H1 (cell line): Measurements from ENCODE around the gene CRTAC1. TPM values are rescaled to one million over a fixed set of nuclear protein-coding genes. Genes with fewer than 3 reads are reported as not detected.

Experiments
- CTCF ChIA-PET: fragments of 300-600 bp; sonication (Branson Sonifier 250); formaldehyde crosslinking; loops from one replicate; lab custom pipeline; 2021; ENCODE audit not compliant: partially characterized antibody; lab: Charles Lee
- POLR2A ChIA-PET: fragments of 300-600 bp; sonication (Branson Sonifier 250); formaldehyde crosslinking; loops from one replicate; lab custom pipeline; 2021; ENCODE audit warnings: inconsistent platforms; ENCODE audit not compliant: partially characterized antibody; lab: Charles Lee
- DNase-seq, 2 experiments: peaks; one replicate each; pipeline versions ENCODE4 v3.0.0 to v3.0.0-alpha.2; 2010 to 2022; ENCODE audit warnings: low spot score in 2 of 2, low read depth in 1 of 2, mixed read lengths in 1 of 2
- FAIRE-seq: peaks from 2 replicates; lab custom pipeline; 2011; peaks lifted over from hg19 to GRCh38; lab: Jason Lieb, UNC
- H2AFZ ChIP-seq: 2 replicates; pipeline ENCODE4 v1.8.1; 2012; ENCODE audit warnings: low read length, inconsistent platforms
- H2AK5ac ChIP-seq: 2 replicates; pipeline ENCODE4 v1.6.1; 2013; ENCODE audit warnings: low read depth, low read length
- H2BK120ac ChIP-seq: replicated peaks from 2 replicates; pipeline ENCODE3; 2013; ENCODE audit warnings: low read depth, low read length, inconsistent platforms
- H2BK12ac ChIP-seq: 2 replicates; pipeline ENCODE4 v1.6.1; 2013; ENCODE audit warnings: low read depth, low read length
- H2BK15ac ChIP-seq: 2 replicates; pipeline ENCODE4 v1.6.1; 2013; ENCODE audit warnings: low read length
- H2BK20ac ChIP-seq: 2 replicates; pipeline ENCODE4 v1.6.1; 2013; ENCODE audit warnings: low read length
- H2BK5ac ChIP-seq: 2 replicates; pipeline ENCODE4 v1.6.1; 2013; ENCODE audit warnings: low read depth, low read length
- H3K14ac ChIP-seq: 2 replicates; pipeline ENCODE4 v1.6.1; 2013; ENCODE audit warnings: inconsistent platforms; ENCODE audit not compliant: insufficient read length
- H3K18ac ChIP-seq: 2 replicates; pipeline ENCODE4 v1.6.1; 2013; ENCODE audit warnings: low read length; ENCODE audit errors: extremely low read depth
- H3K23ac ChIP-seq: 2 replicates; pipeline ENCODE4 v1.6.1; 2013; ENCODE audit warnings: inconsistent platforms; ENCODE audit not compliant: insufficient read length
- H3K23me2 ChIP-seq: 2 replicates; pipeline ENCODE4 v1.6.1; 2013; ENCODE audit warnings: low read depth, low read length
- H3K27ac ChIP-seq: 2 replicates; pipeline ENCODE4 v1.6.1; 2011; ENCODE audit warnings: low read depth, low read length, inconsistent platforms
- H3K27me3 ChIP-seq, 4 experiments: replicated peaks in 1 of 4; 1 replicate in 1 of 4; 2 replicates in 3 of 4; pipeline versions ENCODE4 v1.6.1 to v1.8.1; 2011 to 2013; ENCODE audit warnings: low read length in 3 of 4, mild to moderate bottlenecking in 3 of 4, inconsistent platforms in 2 of 4, mixed read lengths in 2 of 4, moderate library complexity in 1 of 4; ENCODE audit not compliant: control insufficient read depth in 3 of 4, insufficient read depth in 3 of 4; ENCODE audit errors: extremely low read depth in 1 of 4
- H3K36me3 ChIP-seq, 4 experiments: 2 replicates each; pipeline versions ENCODE4 v1.6.1 to v1.8.1; 2011 to 2013; ENCODE audit warnings: mild to moderate bottlenecking in 4 of 4, low read length in 3 of 4, moderate library complexity in 2 of 4, control low read depth in 1 of 4, inconsistent platforms in 1 of 4; ENCODE audit not compliant: insufficient read depth in 4 of 4, control insufficient read depth in 2 of 4
- H3K4ac ChIP-seq: replicated peaks from 2 replicates; pipeline ENCODE3; 2013; ENCODE audit warnings: low read length, low read depth, mixed read lengths, inconsistent platforms; ENCODE audit not compliant: insufficient read length
- H3K4me1 ChIP-seq, 4 experiments: replicated peaks in 1 of 4; 1 replicate in 1 of 4; 2 replicates in 3 of 4; pipeline versions ENCODE4 v1.6.1 to v1.8.1; 2011 to 2013; ENCODE audit warnings: low read length in 3 of 4, inconsistent platforms in 2 of 4, mixed read lengths in 1 of 4; ENCODE audit not compliant: insufficient read depth in 4 of 4, control insufficient read depth in 3 of 4
- H3K4me2 ChIP-seq, 2 experiments: 2 replicates each; pipeline versions ENCODE4 v1.6.1 to v1.8.1; 2011 to 2013; ENCODE audit warnings: low read depth in 2 of 2, low read length in 2 of 2, control low read depth in 1 of 2, inconsistent platforms in 1 of 2, mild to moderate bottlenecking in 1 of 2; ENCODE audit not compliant: insufficient read depth in 1 of 2
- H3K4me3 ChIP-seq, 4 experiments: fragments of 200-600, 300-600 bp in 1 of 4; sonication (generic), shearing (Covaris generic), sonication (Bioruptor Twin) in 1 of 4; 2 replicates each; pipeline versions ENCODE4 v1.5.1 to v1.8.1; 2011 to 2016; ENCODE audit warnings: low read length in 4 of 4, low read depth in 3 of 4, control low read depth in 2 of 4, inconsistent platforms in 2 of 4, mild to moderate bottlenecking in 2 of 4, mixed read lengths in 1 of 4, moderate library complexity in 1 of 4; ENCODE audit not compliant: insufficient read depth in 2 of 4; ENCODE audit errors: extremely low read depth in 1 of 4
- H3K56ac ChIP-seq: replicated peaks from 2 replicates; pipeline ENCODE3; 2013; ENCODE audit warnings: low read depth, mild to moderate bottlenecking, mixed read lengths, low read length, inconsistent platforms; ENCODE audit not compliant: insufficient read length
- H3K79me1 ChIP-seq: 2 replicates; pipeline ENCODE4 v1.6.1; 2013; ENCODE audit warnings: low read depth, low read length, control low read depth
- H3K79me2 ChIP-seq, 2 experiments: 2 replicates each; pipeline versions ENCODE4 v1.6.1 to v1.8.1; 2012 to 2013; ENCODE audit warnings: low read length in 2 of 2, mild to moderate bottlenecking in 2 of 2, inconsistent platforms in 1 of 2; ENCODE audit not compliant: insufficient read depth in 2 of 2, control insufficient read depth in 1 of 2
- H3K9ac ChIP-seq, 4 experiments: replicated peaks in 1 of 4; 1 replicate in 1 of 4; 2 replicates in 3 of 4; pipeline versions ENCODE4 v1.6.1 to v1.8.1; 2011 to 2013; ENCODE audit warnings: low read depth in 3 of 4, low read length in 3 of 4, control low read depth in 2 of 4, mild to moderate bottlenecking in 2 of 4, moderate library complexity in 2 of 4, inconsistent platforms in 1 of 4; ENCODE audit errors: extremely low read depth in 1 of 4
- H3K9me3 ChIP-seq, 2 experiments: 2 replicates each; pipeline versions ENCODE4 v1.6.1 to v1.8.1; 2012 to 2013; ENCODE audit warnings: mild to moderate bottlenecking in 2 of 2, moderate library complexity in 2 of 2, control low read depth in 1 of 2, inconsistent platforms in 1 of 2, low read depth in 1 of 2, low read length in 1 of 2, mixed read lengths in 1 of 2; ENCODE audit not compliant: insufficient read depth in 2 of 2
- H4K20me1 ChIP-seq, 2 experiments: replicated peaks in 1 of 2; 2 replicates each; pipeline versions ENCODE3 to v1.8.1; 2011 to 2013; ENCODE audit warnings: inconsistent platforms in 2 of 2, low read length in 2 of 2, mild to moderate bottlenecking in 1 of 2; ENCODE audit not compliant: insufficient read depth in 2 of 2, control insufficient read depth in 1 of 2
- H4K5ac ChIP-seq: 2 replicates; pipeline ENCODE4 v1.6.1; 2013; ENCODE audit warnings: low read length, low read depth, mixed read lengths, inconsistent platforms; ENCODE audit not compliant: insufficient read length
- H4K8ac ChIP-seq: 2 replicates; pipeline ENCODE4 v1.8.0; 2013; ENCODE audit warnings: mild to moderate bottlenecking, moderate library complexity, low read length, inconsistent platforms; ENCODE audit not compliant: insufficient read depth; ENCODE audit errors: extremely low read depth
- H4K91ac ChIP-seq: replicated peaks from 2 replicates; pipeline ENCODE3; 2013; ENCODE audit warnings: low read length, mixed read lengths, inconsistent platforms; ENCODE audit not compliant: insufficient read length
- CREB1 ChIP-seq: IDR thresholded peaks from 2 replicates; pipeline ENCODE4 v1.6.1; 2012; ENCODE audit warnings: inconsistent platforms
- SIN3A ChIP-seq, 2 experiments: IDR thresholded peaks in 1 of 2; conservative IDR thresholded peaks in 1 of 2; 2 replicates each; pipeline ENCODE4 v1.6.1; 2011 to 2012; ENCODE audit warnings: low read length in 2 of 2, improper control_type of control experiment in 1 of 2, low read depth in 1 of 2, mild to moderate bottlenecking in 1 of 2
- WGBS, 2 experiments: shearing (Covaris generic) in 1 of 2; methylation state at CpG; one replicate each; pipeline versions ENCODE4 v1.1.6 to v1.1.7; 2013 to 2015; ENCODE audit warnings: low lambda C conversion rate in 2 of 2, mixed read lengths in 2 of 2, inconsistent platforms in 1 of 2, low coverage in 1 of 2, missing lambda C conversion rate in 1 of 2; ENCODE audit not compliant: insufficient replicate concordance in 2 of 2, insufficient coverage in 1 of 2, insufficient read length in 1 of 2; ENCODE audit errors: extremely low coverage in 1 of 2, missing lambda C conversion rate in 1 of 2; 5-methylcytosine and 5-hydroxymethylcytosine counted together
- polyA plus RNA-seq, 7 experiments: library from polyadenylated mRNA; depleted of rRNA in 3 of 7; stranded (reverse) in 5 of 7; unstranded in 2 of 7; fragments of >200 nt in 5 of 7; fragments of 200-250 nt in 2 of 7; gene quantifications; 1 replicate in 5 of 7; 2 replicates in 1 of 7; 4 replicates in 1 of 7; pipeline versions ENCODE4 v1.2.1 to v1.2.3, GENCODE V29; 2011 to 2013; ENCODE audit warnings: missing spikeins in 2 of 7, mixed read lengths in 2 of 7
- total RNA-seq: library from RNA; stranded (reverse); fragmentation: NEBNext Ultra II Directional; extraction: Animal tissue kit (Norgen Biotek cat#: 25700); gene quantifications from 2 replicates; pipeline ENCODE4 v1.2.1, GENCODE V29; 2021

Gene CRTAC1
- total and polyA plus RNA-seq, 2 of the 8 experiments (the other 6 are each of a cell fraction or from before 2014, with no cell fraction given) = 0.91 to 1.2 TPM

- Histone ChIP-seq H2AFZ (no peak overlapping the region), H3K4me3 (no peak overlapping the region), H4K20me1 (no peaks in the 10 kb centered on the region), H2BK5ac (no peak overlapping the region), H3K79me2 (no peaks in the 10 kb centered on the region), H2BK12ac (no peak overlapping the region), H3K23ac (no peak overlapping the region), H3K18ac (no peak overlapping the region), H3K56ac (no peak overlapping the region), H3K9ac (no peak overlapping the region), H4K5ac (no peak overlapping the region), H3K27ac (no peak overlapping the region), H3K23me2 (no peaks in the 10 kb centered on the region; the same call in 1 of the 2 replicates)
- no peak for DNase-seq
- 89% methylated on average over 5 of the region's 5 CpGs; no CpG with 5 or more reads in 1 of the 2 experiments for WGBS, 2 experiments
- TF ChIP-seq CREB1 (no peak), SIN3A (conservative IDR thresholded peaks at IDR 0.05 in 1 of 2, IDR thresholded peaks at IDR 0.05 in 1 of 2; ENCODE audit: low read depth in 1 of 2, low read length in 2 of 2) (no peak)
- TF ChIP-seq, all 59 proteins: peak for 0
- H3K9me3 ChIP-seq = no peaks in the 10 kb centered on the region
- no peak overlapping the region for H2BK120ac ChIP-seq
- H3K27me3 ChIP-seq = no peaks in the 10 kb centered on the region
- H4K8ac ChIP-seq = no peak overlapping the region
- no peak overlapping the region for H4K91ac ChIP-seq
- no peaks in the 10 kb centered on the region; a peak in 1 of 7 replicates for H3K4me1 ChIP-seq
- H3K79me1 ChIP-seq = no peaks in the 10 kb centered on the region
- H2AK5ac ChIP-seq = no peak overlapping the region
- H2BK20ac ChIP-seq = no peak overlapping the region
- FAIRE-seq = no peak
- H2BK15ac ChIP-seq = no peak overlapping the region
- ChIA-PET CTCF (interaction anchor here (0.7 to 1.5 kb wide), 6 partner anchors 9 to 109 kb away, joined by 3 to 5 read pairs (median 3); no protein-coding TSS in a partner anchor), POLR2A (interaction anchor here (0.8 kb wide), 1 partner anchor 11 kb away, joined by 3 read pairs; no protein-coding TSS in a partner anchor)
- no peak overlapping the region for H3K4ac ChIP-seq
- no peaks in the 10 kb centered on the region for H3K36me3 ChIP-seq
- H3K14ac ChIP-seq = no peak overlapping the region
- H3K4me2 ChIP-seq = no peak overlapping the region
Measured at GRCh38 chr10:97937054-97937453, 93.4 kb downstream of the CRTAC1 start.
